ENCODE measurements around the gene PAX2. TPM values are rescaled to one million over a fixed set of nuclear protein-coding genes. Genes with fewer than 3 reads are reported as not detected.
A peak's percentile ranks its signal among the peaks of the same experiment; 100 is the strongest.

PAX2 gene
- total RNA-seq, 1 donor from 2014 or later, result 0.23 TPM

- no peaks in the 10 kb centered on the region for H3K9me3 ChIP-seq (ENCODE audit: insufficient read depth, low read depth, low read length)
- H3K4me1 ChIP-seq (ENCODE audit: insufficient read depth, low read length), result no peaks in the 10 kb centered on the region
- H3K4me3 Mint-ChIP-seq (ENCODE audit: unreplicated experiment), result peak overlapping the region; percentile 41
- no peaks in the 10 kb centered on the region for H3K79me2 ChIP-seq (ENCODE audit: insufficient read depth, low read length)
- H3K9ac ChIP-seq (ENCODE audit: low read length), result no peak overlapping the region
- no peak for TF ChIP-seq EZH2 (IDR thresholded peaks at IDR 0.05; ENCODE audit: insufficient read depth, low read length)
- no peak for TF ChIP-seq CTCF (IDR thresholded peaks at IDR 0.05; ENCODE audit: insufficient read depth, low read depth, low read length)
- no peaks in the 10 kb centered on the region for H3K36me3 ChIP-seq (ENCODE audit: insufficient read depth, low read length)
- peaks cover 88% of the 10 kb centered on the region for H3K27me3 Mint-ChIP-seq (ENCODE audit: low read depth, unreplicated experiment)
- H3K36me3 Mint-ChIP-seq (ENCODE audit: low read depth, unreplicated experiment), result peaks cover 2% of the 10 kb centered on the region
- no peak overlapping the region for H3K27ac ChIP-seq (ENCODE audit: low read depth, low read length)
- peaks cover 29% of the 10 kb centered on the region for H3K9me3 Mint-ChIP-seq (ENCODE audit: unreplicated experiment)
- DNase-seq (ENCODE audit: low read depth) (no peak), FAIRE-seq (no peak)
- no peak overlapping the region for H3K4me2 ChIP-seq (ENCODE audit: low read length)
- H4K20me1 ChIP-seq (ENCODE audit: insufficient read depth, low read length), result no peaks in the 10 kb centered on the region
- H2AFZ ChIP-seq (ENCODE audit: low read depth, low read length), result no peak overlapping the region
- H3K27ac Mint-ChIP-seq (ENCODE audit: unreplicated experiment), result no peak overlapping the region
- H3K4me1 Mint-ChIP-seq (ENCODE audit: low read depth, unreplicated experiment), result no peaks in the 10 kb centered on the region
- H3K4me3 ChIP-seq (ENCODE audit: insufficient read depth, low read depth, low read length), result no peak overlapping the region
- H3K27me3 ChIP-seq (ENCODE audit: insufficient read depth, low read length), result peaks cover 83% of the 10 kb centered on the region
Measured at GRCh38 chr10:100714566-100714950, 30.8 kb upstream of the PAX2 start.

- H3K9me3 Mint-ChIP-seq (ENCODE audit: unreplicated experiment), result peaks cover 29% of the 10 kb centered on the region
- Histone ChIP-seq H3K36me3 (ENCODE audit: insufficient read depth, low read length) (no peaks in the 10 kb centered on the region), H2AFZ (ENCODE audit: low read depth, low read length) (no peak overlapping the region), H3K4me1 (ENCODE audit: insufficient read depth, low read length) (no peaks in the 10 kb centered on the region), H3K4me2 (ENCODE audit: low read length) (peak overlapping the region; percentile 35), H3K79me2 (ENCODE audit: insufficient read depth, low read length) (no peaks in the 10 kb centered on the region), H3K4me3 (ENCODE audit: insufficient read depth, low read depth, low read length) (no peak overlapping the region), H3K27ac (ENCODE audit: low read depth, low read length) (no peak overlapping the region), H3K9me3 (ENCODE audit: insufficient read depth, low read depth, low read length) (no peaks in the 10 kb centered on the region), H4K20me1 (ENCODE audit: insufficient read depth, low read length) (no peaks in the 10 kb centered on the region), H3K9ac (ENCODE audit: low read length) (no peak overlapping the region), H3K27me3 (ENCODE audit: insufficient read depth, low read length) (peaks cover 83% of the 10 kb centered on the region)
- peak overlapping the region; percentile 2 for H3K4me3 Mint-ChIP-seq (ENCODE audit: unreplicated experiment)
- peaks cover 2% of the 10 kb centered on the region for H3K36me3 Mint-ChIP-seq (ENCODE audit: low read depth, unreplicated experiment)
- TF ChIP-seq CTCF (IDR thresholded peaks at IDR 0.05; ENCODE audit: insufficient read depth, low read depth, low read length) (no peak), EZH2 (IDR thresholded peaks at IDR 0.05; ENCODE audit: insufficient read depth, low read length) (no peak)
- peaks cover 89% of the 10 kb centered on the region for H3K27me3 Mint-ChIP-seq (ENCODE audit: low read depth, unreplicated experiment)
- DNase-seq (ENCODE audit: low read depth) (no peak), FAIRE-seq (no peak)
- peak overlapping the region; percentile 88 for H3K27ac Mint-ChIP-seq (ENCODE audit: unreplicated experiment)
- H3K4me1 Mint-ChIP-seq (ENCODE audit: low read depth, unreplicated experiment), result no peaks in the 10 kb centered on the region
Measured at GRCh38 chr10:100715101-100715444, 30.3 kb upstream of the PAX2 start.

GRCh38 chr10:100715445-100716385, 29.7 kb upstream of the PAX2 start:
- Histone ChIP-seq H3K4me1 (ENCODE audit: insufficient read depth, low read length) (no peaks in the 10 kb centered on the region), H3K36me3 (ENCODE audit: insufficient read depth, low read length) (no peaks in the 10 kb centered on the region), H3K4me2 (ENCODE audit: low read length) (peak overlapping the region; percentile 35), H3K9ac (ENCODE audit: low read length) (no peak overlapping the region), H3K27me3 (ENCODE audit: insufficient read depth, low read length) (peaks cover 82% of the 10 kb centered on the region), H3K9me3 (ENCODE audit: insufficient read depth, low read depth, low read length) (no peaks in the 10 kb centered on the region), H3K4me3 (ENCODE audit: insufficient read depth, low read depth, low read length) (no peak overlapping the region), H4K20me1 (ENCODE audit: insufficient read depth, low read length) (no peaks in the 10 kb centered on the region), H3K79me2 (ENCODE audit: insufficient read depth, low read length) (no peaks in the 10 kb centered on the region), H2AFZ (ENCODE audit: low read depth, low read length) (no peak overlapping the region), H3K27ac (ENCODE audit: low read depth, low read length) (no peak overlapping the region)
- no peaks in the 10 kb centered on the region for H3K4me1 Mint-ChIP-seq (ENCODE audit: low read depth, unreplicated experiment)
- peaks cover 2% of the 10 kb centered on the region for H3K36me3 Mint-ChIP-seq (ENCODE audit: low read depth, unreplicated experiment)
- no peak for FAIRE-seq
- peak overlapping the region; percentile 2 for H3K4me3 Mint-ChIP-seq (ENCODE audit: unreplicated experiment)
- TF ChIP-seq CTCF (IDR thresholded peaks at IDR 0.05; ENCODE audit: insufficient read depth, low read depth, low read length), result no peak
- peak; percentile 85 for TF ChIP-seq EZH2 (IDR thresholded peaks at IDR 0.05; ENCODE audit: insufficient read depth, low read length)
- H3K27me3 Mint-ChIP-seq (ENCODE audit: low read depth, unreplicated experiment), result peaks cover 92% of the 10 kb centered on the region
- peak overlapping the region; percentile 88 for H3K27ac Mint-ChIP-seq (ENCODE audit: unreplicated experiment)
- peaks cover 29% of the 10 kb centered on the region for H3K9me3 Mint-ChIP-seq (ENCODE audit: unreplicated experiment)
- no peak for DNase-seq (ENCODE audit: low read depth)

All from astrocyte (in vitro differentiated cells and primary cell).